Right kidney (tissue), 1 donor: Measurements from ENCODE around the gene KCNMA1.

Experiments used
- DNase-seq: peaks from one replicate; pipeline ENCODE4 v3.0.0-alpha.2; 2016

Gene KCNMA1

DNA sequence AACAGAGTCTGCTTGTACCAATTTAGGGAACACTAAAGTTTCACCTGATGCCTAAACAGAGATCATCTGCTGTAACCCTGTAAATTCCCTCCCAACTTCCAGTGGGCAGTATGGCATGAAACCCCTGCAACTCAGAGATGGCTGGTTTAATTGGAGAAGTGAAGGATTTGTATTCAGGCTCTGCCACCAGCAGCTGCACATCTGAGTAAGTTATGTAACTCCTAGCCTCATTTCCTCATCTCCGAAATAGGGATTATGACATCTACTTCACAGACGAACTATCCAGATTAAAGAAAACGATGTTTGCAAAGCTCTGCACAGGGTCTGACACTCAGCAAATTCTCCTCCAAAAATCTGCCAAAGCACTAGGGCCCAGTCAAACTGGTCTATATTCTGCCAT is 493.0 kb downstream of the KCNMA1 start:
- no peak for DNase-seq

DNA sequence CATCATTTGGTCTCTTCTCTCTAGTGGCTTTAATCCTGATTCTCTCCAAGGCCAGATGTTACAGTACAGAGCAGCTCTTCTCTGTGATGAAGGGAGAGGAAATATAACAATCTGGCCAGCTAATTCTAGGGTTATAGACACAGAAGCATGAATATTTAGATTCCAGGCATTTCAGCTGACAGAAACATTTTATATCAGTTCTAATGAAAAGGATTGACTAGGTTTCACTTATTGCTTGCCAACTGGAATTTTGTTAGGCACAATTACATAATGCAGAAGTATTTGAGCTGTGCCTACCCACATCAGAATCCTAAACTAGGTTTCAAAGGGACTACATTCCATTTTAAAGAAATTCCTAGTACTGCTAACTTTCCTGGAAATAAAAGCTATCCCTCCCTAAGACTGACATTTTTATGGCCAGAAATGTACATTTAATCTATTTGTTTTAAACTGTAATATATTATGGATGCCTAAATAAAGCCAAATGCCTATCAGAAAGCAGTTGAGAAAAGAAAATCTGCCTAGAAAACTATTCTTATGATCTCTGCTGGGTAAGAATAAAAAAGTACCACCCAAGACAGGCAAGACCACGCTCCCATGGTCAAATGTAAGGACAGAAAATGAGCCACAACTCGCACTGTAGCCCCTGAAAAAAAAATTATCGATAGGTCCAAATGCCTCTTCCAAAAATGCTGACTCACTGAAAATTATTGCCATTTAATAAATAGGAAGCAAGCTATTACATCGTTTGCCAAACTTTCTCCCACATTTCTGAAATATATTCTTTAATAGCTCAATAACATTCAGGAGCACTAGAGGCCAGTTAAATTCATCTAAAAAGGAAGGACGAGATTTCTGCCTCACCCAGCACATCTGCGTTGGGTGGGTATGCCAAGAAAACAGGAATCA is 498.1 kb downstream of the KCNMA1 start:
- no peak for DNase-seq

DNA sequence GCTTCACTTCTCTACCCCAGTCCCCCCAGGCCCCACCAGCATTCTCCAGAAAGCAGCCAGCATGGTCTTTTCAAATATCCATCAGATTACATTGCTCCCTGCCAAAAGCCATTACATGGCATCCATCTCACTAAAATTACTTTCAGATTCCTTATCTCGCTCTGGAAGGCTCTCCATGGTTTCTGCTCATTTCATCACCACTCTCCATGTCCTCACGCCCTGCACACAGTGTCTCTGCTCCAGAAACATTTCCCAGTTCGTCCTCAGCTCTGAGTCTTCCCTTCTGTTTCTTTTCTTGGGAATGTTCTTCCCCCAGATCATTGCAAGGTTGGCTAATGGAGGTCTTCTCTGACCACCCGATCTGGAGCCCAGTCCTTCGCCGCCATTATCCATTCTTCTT is 499.1 kb downstream of the KCNMA1 start:
- no peak for DNase-seq

DNA sequence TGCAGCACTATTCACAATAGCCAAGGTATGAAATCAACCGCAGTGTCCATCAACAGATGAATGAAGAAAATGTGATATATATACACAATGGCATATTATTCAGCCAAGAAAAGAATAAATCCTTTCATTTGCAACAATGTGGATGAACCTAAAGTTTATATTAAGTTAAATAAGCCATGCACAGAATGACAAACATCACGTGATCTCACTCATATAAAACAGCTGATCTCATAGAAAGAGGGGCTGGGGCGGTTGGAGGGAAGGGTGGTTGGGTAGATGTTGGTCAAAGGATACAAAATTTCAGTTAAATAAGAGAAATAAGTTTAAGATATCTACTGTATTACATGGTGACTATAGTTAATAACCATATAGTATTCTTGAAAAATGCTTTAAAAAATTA is 502.1 kb downstream of the KCNMA1 start:
- DNase-seq, result no peak

DNA sequence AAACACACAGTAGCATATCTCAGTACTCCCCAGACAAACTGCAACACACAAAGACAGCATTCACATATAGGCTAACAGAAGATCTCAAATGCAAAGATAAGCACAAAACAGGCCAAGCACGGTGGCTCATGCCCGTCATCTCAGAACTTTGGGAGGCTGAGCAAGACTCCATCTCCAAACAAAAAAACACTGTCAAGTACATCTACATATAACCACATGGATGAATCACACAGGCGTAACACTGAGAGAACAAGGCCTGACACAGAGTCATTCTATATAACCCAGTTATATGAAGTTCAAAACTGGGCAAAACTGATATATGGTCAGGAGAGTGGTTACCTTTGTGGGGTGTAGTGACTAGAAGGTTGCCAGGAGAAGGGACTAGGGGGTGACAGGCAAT is 506.4 kb downstream of the KCNMA1 start:
- no peak for DNase-seq

DNA sequence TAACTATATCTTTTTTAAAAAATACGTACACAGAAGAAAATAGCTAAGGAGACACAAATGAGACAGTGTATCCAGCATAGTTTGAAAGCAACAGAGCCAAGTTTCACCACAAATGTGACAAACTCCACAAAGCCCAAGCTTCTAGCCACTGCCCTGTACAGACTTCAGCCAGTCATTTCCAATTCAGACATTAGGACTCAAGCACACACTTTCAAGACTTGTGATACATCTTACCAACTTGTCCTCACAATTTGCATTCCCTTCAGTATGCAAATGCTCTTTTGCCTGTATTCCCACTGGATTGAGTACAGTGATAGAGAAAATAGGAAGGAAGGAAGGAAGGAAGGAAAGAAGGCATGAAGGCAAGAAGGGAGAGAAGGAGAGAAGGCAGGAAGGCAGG is 510.4 kb downstream of the KCNMA1 start:
- no peak for DNase-seq

DNA sequence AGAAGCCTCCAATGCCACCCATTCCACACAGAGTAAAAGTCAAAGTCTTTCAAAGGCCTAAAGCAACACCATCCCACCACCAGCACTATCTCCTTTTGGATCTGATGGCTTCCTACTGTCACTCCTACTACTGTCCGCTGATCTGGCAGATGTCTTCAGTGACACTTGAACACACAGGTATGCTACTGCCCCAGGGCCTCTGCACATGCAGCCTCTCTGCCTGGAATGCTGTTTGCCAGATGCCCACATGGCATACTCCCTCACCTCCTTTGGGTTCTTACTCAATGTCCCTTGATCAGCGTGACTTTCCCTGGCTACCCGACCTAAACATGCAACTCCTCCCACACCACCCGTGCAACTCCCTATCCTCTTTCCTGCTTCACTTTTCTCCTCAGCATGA is 512.4 kb downstream of the KCNMA1 start:
- no peak for DNase-seq

DNA sequence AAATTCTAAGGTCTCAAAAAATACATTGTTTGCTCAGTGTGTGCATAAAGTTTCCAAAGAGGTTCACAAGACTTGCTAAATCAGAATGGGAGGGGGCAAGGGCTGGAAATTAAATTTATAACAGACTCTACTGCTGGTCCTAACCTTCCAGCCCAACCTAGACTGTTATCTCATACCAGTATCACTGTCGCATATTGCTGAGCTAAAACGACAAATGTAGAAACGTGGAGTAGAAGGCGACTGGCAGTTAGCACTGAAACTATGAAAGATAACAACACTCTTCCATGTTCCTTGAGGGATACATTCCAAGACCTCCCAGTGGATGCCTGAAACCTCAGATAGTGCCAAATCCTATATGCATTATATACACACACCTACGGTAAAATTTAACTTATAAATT is 514.3 kb downstream of the KCNMA1 start:
- DNase-seq, result no peak

DNA sequence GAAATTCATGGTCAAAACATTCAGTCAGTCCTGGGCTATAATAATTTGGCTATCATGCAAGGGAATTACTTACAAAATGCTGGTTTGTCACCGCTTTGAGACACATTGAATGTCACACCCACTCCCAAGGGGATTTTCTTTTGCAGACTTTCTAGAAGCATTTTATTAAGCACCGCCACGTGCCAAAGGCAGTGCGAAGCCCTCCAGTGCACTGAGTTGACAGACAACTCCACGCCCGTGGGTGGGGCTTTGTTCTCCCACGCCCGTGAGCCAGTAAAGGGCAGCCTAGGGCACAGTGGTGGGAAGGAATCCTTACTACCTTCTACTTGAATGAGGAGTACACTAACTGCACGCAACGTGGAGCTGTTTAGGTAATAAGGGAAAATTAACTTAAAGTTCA is 515.8 kb downstream of the KCNMA1 start:
- no peak for DNase-seq

DNA sequence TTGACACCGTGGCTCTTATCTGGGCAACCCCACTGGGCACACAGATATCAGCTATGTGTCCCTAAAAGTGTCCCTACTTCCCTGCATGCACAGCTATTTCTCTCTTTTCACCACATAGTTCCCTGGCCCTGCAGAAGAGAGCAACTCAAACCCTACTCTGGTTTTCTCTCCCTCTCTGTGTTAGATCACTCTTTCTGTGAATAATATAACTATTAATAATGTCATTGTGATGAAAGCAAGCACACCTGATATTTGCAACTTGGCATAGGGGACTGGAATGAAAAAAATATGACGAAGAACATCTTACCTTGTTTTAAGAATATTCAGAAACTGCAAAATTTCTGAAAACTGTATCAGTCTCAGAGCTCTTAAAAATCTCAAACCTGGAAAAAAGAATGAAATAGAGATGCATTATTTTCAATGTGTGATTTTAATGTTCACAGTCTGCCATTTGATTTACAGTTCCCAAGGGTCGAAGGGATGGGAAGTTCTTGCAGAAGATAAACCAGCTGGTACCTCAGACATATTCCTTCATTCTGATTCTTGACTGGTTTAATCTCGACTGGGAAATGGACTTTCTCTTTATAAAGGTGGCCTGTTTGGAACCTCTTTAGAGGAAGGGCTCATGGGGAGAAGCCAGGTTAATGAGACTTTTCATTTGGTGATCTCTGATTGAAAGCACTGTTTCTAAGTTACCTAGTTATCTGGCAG is 516.8 kb downstream of the KCNMA1 start:
- no peak for DNase-seq

DNA sequence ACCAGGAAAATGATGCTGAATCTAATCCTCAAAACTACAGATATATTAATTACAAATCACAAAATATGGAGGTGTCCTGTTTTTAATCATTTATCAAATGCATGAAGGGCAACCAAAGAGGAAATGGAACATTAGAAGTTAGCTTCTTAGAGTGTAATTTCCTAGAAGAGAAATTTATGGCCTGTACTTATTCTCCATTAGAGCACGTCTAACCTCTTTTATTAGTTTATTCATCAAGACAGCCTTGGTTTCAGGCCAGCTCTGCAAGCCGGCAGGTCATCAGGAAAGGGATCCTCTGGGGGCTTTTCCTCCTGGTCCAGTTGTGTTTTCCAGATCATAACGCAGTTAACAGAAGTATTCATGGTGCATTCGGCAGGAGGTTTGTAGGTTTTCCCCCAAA is 517.6 kb downstream of the KCNMA1 start:
- DNase-seq, result no peak

DNA sequence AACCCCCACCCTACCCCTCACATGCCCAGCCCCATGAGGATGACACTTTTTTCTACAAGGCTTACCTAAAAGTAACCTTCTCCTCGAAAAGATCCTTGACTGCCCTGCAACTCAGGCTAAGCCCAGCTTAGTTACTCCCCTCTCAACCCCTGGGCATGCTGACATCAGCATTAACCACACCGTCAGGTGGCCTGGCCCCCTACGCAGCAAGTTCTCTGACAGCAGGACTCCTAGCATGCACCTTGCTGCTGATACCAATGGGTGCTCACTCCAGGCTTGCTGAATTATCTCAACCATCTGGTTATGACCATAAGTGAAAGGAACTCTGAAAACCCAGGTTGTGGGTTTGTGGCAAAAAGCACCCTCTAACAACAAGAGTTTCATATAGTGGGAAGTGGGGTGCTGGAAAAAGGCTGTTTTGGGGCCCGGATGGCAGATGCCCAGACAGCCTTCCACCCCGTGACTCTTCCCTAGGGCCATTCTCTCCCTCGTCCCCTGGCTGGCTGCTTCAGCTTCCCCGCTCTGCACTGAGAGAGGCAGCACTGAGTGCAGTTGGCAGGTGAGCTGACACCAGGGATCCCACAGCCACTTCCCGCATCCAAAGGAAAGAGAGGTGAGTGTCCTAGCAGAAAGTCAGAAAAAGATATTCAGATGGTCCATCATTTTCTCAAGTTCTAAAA is 518.9 kb downstream of the KCNMA1 start:
- no peak for DNase-seq

DNA sequence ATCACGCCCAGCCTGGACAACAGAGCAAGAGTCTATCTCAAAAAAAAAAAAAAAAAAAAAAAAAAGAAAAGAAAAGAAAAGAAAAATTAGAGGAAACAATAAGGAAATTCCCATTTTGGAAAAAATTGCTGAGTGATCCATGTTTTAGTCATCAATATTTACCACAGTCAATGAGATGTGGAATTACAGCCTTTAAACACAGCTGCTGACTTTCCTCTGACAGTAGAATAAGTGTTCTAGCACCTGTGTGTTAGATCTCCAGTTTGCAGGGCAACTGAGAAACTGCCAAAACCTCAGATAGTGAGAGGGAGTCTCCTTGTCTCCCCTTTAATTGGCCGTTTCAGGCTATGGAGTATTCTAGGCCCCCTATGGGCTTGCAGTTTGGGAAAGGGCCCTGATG is 520.1 kb downstream of the KCNMA1 start:
- DNase-seq, result no peak

DNA sequence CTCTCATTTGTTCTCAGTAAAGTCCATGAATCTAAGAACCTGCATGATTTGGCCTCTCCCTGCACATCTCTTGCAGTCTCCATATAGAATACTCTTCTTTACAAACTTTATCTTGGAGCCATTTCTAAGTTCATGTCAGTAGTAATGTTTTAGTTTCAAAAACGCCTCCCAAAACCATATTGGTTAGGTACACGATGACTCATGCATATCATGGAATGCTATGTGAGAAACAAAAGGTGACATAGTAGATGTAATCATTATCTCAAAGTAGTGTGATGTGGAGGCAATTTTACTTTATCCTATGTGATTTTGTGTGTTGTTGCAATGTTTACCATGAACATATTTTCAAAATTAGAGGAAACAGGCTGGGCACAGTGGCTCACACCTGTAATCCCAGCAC is 520.7 kb downstream of the KCNMA1 start:
- no peak for DNase-seq

DNA sequence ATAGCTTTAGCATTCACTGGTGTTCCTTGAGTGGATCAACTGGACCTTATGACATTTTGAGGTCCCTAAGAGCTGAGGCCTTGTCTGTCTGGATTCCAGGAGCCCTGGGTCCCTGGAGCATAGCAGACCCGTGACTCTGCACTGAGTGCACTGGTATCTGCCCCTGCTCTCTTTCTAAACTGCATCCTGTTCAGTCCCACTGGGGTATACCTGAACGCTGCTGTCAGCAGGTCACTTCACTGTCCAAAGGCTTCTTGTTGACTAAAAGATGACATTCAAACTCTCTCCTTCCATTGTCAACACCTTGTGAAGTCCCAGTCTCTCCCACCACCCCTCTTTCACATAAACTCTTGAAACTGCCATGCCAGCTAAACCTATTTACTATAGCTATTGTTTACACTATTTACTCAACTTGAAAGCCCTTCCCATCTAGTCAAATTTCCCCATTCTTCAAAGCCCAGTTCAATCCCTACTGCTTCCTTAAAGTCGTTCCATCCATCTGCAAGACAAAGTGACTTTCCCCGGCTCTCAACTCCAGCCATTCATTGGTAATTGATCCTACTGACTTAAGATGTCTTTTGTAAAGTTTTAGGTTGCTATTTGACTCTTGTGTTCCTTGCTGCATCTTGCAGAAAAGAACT is 523.3 kb downstream of the KCNMA1 start:
- DNase-seq, result no peak

DNA sequence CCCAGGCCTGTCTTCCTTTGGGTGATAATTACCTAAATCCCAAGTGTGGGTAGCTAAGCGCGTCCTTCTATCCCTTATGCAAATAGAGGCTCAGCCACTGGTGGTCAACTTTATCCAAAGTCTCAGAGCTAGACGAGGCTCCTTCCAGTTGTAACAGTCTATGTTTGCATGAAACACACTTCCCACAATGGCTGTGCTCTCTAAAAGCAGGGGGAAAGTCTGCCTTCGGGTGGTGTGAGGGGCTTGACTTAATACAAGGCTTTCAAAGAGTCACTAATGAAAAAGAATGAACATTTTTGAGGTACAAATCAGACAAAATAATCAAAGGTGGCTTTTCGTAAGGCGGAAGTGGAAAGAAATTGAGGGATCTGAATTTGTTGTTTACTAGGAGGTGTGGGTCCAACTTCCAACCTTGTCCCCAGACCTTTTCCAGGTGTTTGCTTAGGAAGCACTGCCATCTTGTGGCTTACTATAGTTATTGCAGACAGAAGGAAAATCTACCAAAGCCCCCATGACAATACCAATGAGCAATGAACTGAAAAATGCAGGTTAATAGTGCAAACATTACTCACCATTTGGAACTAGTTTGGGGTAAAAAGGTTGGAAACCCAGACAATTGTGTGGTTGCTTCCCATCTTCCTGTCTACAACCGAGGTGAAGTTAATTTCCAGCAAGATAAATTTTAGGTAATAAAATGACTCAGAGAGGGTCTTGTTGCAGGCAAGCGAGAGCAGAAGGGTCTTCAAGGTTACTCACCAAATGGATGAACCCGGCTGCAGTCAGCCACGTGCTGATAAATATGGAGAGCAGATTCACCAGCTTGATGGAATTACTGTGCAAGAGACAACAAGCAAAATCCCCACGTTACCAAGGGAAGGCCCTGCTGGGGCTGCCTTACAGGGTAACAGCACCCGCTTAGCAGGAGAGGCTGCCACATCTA is 525.7 kb downstream of the KCNMA1 start:
- peak; percentile 55 for DNase-seq

DNA sequence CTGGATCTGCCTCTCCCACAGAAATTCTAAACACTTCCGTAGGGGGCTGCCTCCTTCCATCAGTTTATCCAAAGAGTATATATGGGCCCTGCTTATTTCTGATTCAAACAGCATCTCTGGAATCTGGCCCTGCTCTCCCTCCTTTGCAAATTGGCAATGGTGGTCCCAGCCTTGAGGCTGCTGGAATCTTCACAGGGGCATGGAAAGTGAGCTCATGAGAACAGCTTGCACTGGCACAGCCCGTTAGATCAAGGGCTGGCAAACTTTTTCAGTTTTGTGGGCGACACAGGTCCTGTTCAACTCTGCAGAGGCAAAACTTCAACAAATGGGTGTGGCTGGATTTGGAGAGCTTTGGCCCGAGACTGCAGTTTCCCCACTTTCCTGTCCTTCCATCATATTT is 526.9 kb downstream of the KCNMA1 start:
- DNase-seq, result no peak

DNA sequence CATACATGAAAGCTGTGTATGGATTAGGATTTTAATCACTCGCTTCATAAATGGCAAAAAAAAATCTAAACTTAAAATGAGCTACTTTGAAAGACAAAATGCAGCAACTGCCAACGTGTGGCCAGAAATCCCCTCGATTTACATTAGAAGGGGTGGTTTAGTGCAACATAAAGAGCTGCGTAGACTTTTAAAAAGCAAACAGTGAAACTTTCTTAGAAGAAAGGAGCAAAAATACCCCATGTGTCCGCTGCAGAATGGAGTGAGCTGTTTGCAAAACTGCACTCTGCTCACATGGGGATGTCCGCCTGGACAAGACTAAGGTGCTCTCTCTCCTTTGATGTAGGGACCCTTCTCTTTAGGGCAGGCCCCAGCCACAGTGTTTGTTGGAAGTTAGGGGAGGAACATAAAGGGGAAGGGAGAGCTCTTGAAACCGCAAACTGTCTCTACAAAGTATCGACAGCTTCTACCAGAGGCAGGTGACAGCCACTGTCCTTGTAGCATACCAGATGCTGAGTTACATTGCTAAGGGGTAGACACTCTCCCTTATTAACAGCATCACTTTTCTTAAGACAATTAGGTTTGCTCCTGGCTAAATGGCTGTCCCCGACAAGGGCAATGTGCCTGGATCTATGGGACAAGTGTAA is 528.1 kb downstream of the KCNMA1 start:
- DNase-seq, result no peak

DNA sequence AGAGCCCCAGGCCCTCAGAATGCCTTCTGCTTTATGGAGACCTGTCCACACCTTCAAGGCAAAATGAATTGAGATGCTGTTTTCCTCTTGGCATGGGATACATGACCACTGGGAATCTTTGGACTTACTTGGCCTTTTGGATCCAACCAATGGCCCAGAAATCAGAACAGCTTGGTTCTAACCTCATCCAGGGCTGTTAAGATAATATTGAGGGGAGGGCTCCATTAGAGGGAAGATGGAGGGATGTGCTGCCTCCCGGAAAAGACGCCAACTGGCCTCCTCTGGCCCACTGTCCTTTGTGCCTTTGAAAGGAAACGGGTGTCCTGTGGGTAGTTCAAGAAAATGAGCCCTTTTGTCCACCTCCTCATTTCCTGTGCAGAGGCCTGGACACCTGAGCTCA is 530.9 kb downstream of the KCNMA1 start:
- DNase-seq, result no peak

DNA sequence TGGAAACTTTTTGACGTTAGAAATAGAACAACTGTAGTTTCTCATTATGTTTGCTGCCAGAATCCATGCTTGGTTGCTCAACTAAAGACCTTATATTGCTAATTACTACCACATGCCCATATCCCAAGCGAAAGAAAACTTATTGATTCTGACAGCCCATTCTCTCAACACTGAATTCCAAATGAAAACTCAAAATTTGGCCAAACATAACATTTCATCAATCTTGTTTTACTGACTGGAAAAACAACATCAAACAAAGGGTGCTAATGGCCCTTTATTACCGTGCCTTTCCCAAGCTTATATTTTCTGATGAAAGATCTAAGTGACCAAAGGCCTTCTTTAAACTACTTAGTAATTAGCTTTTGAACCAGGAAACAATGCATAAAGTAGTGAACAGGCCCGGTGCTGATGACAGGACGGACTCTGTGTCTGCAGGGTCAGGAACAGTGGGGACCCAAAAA is 531.8 kb downstream of the KCNMA1 start:
- peak; percentile 50 for DNase-seq

DNA sequence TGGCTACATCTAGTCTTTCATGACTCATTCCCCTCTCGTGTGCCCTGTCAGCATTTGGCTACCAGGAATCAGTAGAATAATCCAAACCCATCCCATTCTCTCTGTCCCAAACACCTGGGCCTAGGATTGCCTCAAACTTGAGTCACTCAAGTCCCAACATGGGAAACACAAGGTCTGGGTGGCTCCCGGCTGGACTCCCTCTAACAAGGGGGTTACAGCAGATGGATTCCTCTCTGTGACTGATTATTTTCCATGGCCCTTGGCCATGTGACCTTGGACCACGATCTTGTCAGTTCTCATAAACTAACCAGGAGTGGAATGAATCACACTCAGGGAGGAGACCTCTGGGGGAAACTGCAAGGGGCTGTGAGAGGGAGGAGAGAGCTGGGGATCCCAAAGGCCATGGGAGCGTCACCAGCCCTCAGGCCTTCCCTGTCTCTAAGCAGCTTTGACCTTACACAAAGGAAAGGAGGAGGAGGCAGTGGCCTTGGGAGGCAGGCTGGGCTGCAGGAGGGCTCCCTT is 533.1 kb downstream of the KCNMA1 start:
- peak; percentile 44 for DNase-seq
